ENCODE results near the gene MORF4L2.
"Not testable (repeated sequence)": the region's sequence is repeated elsewhere in the genome, so short reads cannot be mapped to it uniquely, and the experiment has no call there.

MORF4L2 gene

GRCh38 chrX:103656617-103657016, 29.9 kb downstream of the MORF4L2 start:
- Mint-ChIP-seq H3K36me3 (no peaks in the 10 kb centered on the region), H3K4me3 (no peak overlapping the region)

GRCh38 chrX:103655230-103656000, 31.1 kb downstream of the MORF4L2 start:
- not testable (repeated sequence) for H3K4me3 Mint-ChIP-seq, H3K27ac Mint-ChIP-seq, H3K36me3 Mint-ChIP-seq, H3K4me1 Mint-ChIP-seq, H3K9me3 Mint-ChIP-seq, H3K27me3 Mint-ChIP-seq

More at GRCh38 chrX:103656617-103657016, 29.9 kb downstream of the MORF4L2 start:
- Mint-ChIP-seq H3K4me1 (peaks cover 3% of the 10 kb centered on the region), H3K27ac (no peak overlapping the region), H3K9me3 (no peaks in the 10 kb centered on the region), H3K27me3 (peaks cover 2% of the 10 kb centered on the region)

GRCh38 chrX:103651151-103651773, 35.2 kb downstream of the MORF4L2 start:
- Mint-ChIP-seq H3K9me3 (no peaks in the 10 kb centered on the region), H3K27me3 (no peaks in the 10 kb centered on the region), H3K4me3 (no peak overlapping the region), H3K36me3 (no peaks in the 10 kb centered on the region), H3K4me1 (peaks cover 3% of the 10 kb centered on the region), H3K27ac (no peak overlapping the region)

- H3K27ac Mint-ChIP-seq = no peak overlapping the region
- H3K9me3 Mint-ChIP-seq = no peaks in the 10 kb centered on the region
- no peaks in the 10 kb centered on the region for H3K27me3 Mint-ChIP-seq
- H3K36me3 Mint-ChIP-seq = no peaks in the 10 kb centered on the region
- no peaks in the 10 kb centered on the region for H3K4me1 Mint-ChIP-seq
- H3K4me3 Mint-ChIP-seq = no peak overlapping the region
These were observed 38.9 kb downstream of the MORF4L2 start for GRCh38 chrX:103647630-103648029.

- Mint-ChIP-seq H3K27ac (no peak overlapping the region), H3K4me1 (no peaks in the 10 kb centered on the region), H3K36me3 (no peaks in the 10 kb centered on the region), H3K27me3 (peaks cover 2% of the 10 kb centered on the region), H3K4me3 (no peak overlapping the region), H3K9me3 (no peaks in the 10 kb centered on the region)
These were observed 42.4 kb downstream of the MORF4L2 start for GRCh38 chrX:103644125-103644524.

GRCh38 chrX:103640401-103641155, 45.9 kb downstream of the MORF4L2 start:
- Mint-ChIP-seq H3K27ac (no peak overlapping the region), H3K4me1 (no peaks in the 10 kb centered on the region), H3K4me3 (no peak overlapping the region), H3K27me3 (peaks cover 2% of the 10 kb centered on the region), H3K9me3 (no peaks in the 10 kb centered on the region), H3K36me3 (no peaks in the 10 kb centered on the region)

- H3K36me3 Mint-ChIP-seq, H3K4me1 Mint-ChIP-seq, H3K27ac Mint-ChIP-seq, H3K27me3 Mint-ChIP-seq, H3K4me3 Mint-ChIP-seq, H3K9me3 Mint-ChIP-seq: not testable (repeated sequence)
These were observed 47.8 kb downstream of the MORF4L2 start for GRCh38 chrX:103638479-103639346.

- H3K27me3 Mint-ChIP-seq = peaks cover 2% of the 10 kb centered on the region
- H3K9me3 Mint-ChIP-seq = no peaks in the 10 kb centered on the region
- no peak overlapping the region for H3K27ac Mint-ChIP-seq
- H3K4me3 Mint-ChIP-seq = no peak overlapping the region
- H3K4me1 Mint-ChIP-seq = no peaks in the 10 kb centered on the region
- H3K36me3 Mint-ChIP-seq = no peaks in the 10 kb centered on the region
These were observed 48.7 kb downstream of the MORF4L2 start for GRCh38 chrX:103637604-103638338.

GRCh38 chrX:103635436-103635835, 51.1 kb downstream of the MORF4L2 start:
- no peaks in the 10 kb centered on the region for H3K27me3 Mint-ChIP-seq
- H3K4me3 Mint-ChIP-seq = no peak overlapping the region
- H3K9me3 Mint-ChIP-seq = no peaks in the 10 kb centered on the region
- H3K36me3 Mint-ChIP-seq = no peaks in the 10 kb centered on the region
- no peaks in the 10 kb centered on the region for H3K4me1 Mint-ChIP-seq
- H3K27ac Mint-ChIP-seq = no peak overlapping the region

- Mint-ChIP-seq H3K4me1 (peaks cover 24% of the 10 kb centered on the region), H3K9me3 (no peaks in the 10 kb centered on the region), H3K27me3 (no peaks in the 10 kb centered on the region), H3K4me3 (no peak overlapping the region), H3K27ac (no peak overlapping the region), H3K36me3 (no peaks in the 10 kb centered on the region)
These were observed 55.4 kb downstream of the MORF4L2 start for GRCh38 chrX:103631145-103631544.

- Mint-ChIP-seq H3K4me1 (peaks cover 24% of the 10 kb centered on the region), H3K4me3 (peak overlapping the region; percentile 84), H3K36me3 (no peaks in the 10 kb centered on the region), H3K27me3 (no peaks in the 10 kb centered on the region), H3K27ac (no peak overlapping the region), H3K9me3 (no peaks in the 10 kb centered on the region)
These were observed 56.4 kb downstream of the MORF4L2 start for GRCh38 chrX:103630171-103630511.

GRCh38 chrX:103629318-103630170, 57.0 kb downstream of the MORF4L2 start:
- Mint-ChIP-seq H3K27me3 (no peaks in the 10 kb centered on the region), H3K27ac (peak overlapping the region; percentile 75), H3K4me3 (peak overlapping the region; percentile 84), H3K36me3 (no peaks in the 10 kb centered on the region), H3K9me3 (no peaks in the 10 kb centered on the region), H3K4me1 (peaks cover 24% of the 10 kb centered on the region)

GRCh38 chrX:103628386-103629317, 57.8 kb downstream of the MORF4L2 start, which contains the start of gene TCEAL1:
TSS of gene TCEAL1 (plus strand) at chrX:103628975. CDS start at chrX:103629917, 942 bp downstream.
- Mint-ChIP-seq H3K4me1 (peaks cover 24% of the 10 kb centered on the region), H3K36me3 (no peaks in the 10 kb centered on the region), H3K27me3 (no peaks in the 10 kb centered on the region), H3K4me3 (peak within 1 kb of the TSS; percentile 84), H3K27ac (peak within 1 kb of the TSS; percentile 75), H3K9me3 (no peaks in the 10 kb centered on the region)
